Neutrophil (primary cell): Measurements from ENCODE around the gene RAD52.

ENCODE experiments used
- H3K27ac ChIP-seq: fragments of 200-600 bp; sonication (generic); 2 replicates; pipeline ENCODE4 v1.5.1; 2016; ENCODE audit warnings: mild to moderate bottlenecking, moderate library complexity
- H3K27me3 ChIP-seq: fragments of 200-600 bp; sonication (generic); 2 replicates; pipeline ENCODE4 v1.6.0; 2016; ENCODE audit warnings: mild to moderate bottlenecking
- H3K36me3 ChIP-seq: fragments of 200-600 bp; sonication (generic); 2 replicates; pipeline ENCODE4 v1.5.1; 2017
- H3K4me1 ChIP-seq, 2 experiments: fragments of 200-600 bp in 1 of 2; sonication (generic) in 1 of 2; 1 replicate in 1 of 2; 2 replicates in 1 of 2; pipeline versions ENCODE4 v1.5.1 to v1.6.1; 2013 to 2016; ENCODE audit warnings: low read depth in 1 of 2, low read length in 1 of 2, mild to moderate bottlenecking in 1 of 2, moderate library complexity in 1 of 2; ENCODE audit not compliant: control insufficient read depth in 1 of 2, insufficient read depth in 1 of 2
- H3K4me3 ChIP-seq, 2 experiments: fragments of 200-600 bp in 1 of 2; sonication (generic) in 1 of 2; 1 replicate in 1 of 2; 2 replicates in 1 of 2; pipeline ENCODE4 v1.5.1; 2013 to 2016; ENCODE audit warnings: low read depth in 1 of 2, low read length in 1 of 2, mild to moderate bottlenecking in 1 of 2, moderate library complexity in 1 of 2
- H3K9me3 ChIP-seq: fragments of 200-600 bp; sonication (generic); 2 replicates; pipeline ENCODE4 v1.5.1; 2016
- TF ChIP-seq, protein P1 (sequence below): fragments of 200-600 bp; sonication (generic); IDR thresholded peaks from 2 replicates; pipeline ENCODE4 v1.5.1; 2016; ENCODE audit warnings: antibody characterized with exemption

The RAD52 gene

DNA sequence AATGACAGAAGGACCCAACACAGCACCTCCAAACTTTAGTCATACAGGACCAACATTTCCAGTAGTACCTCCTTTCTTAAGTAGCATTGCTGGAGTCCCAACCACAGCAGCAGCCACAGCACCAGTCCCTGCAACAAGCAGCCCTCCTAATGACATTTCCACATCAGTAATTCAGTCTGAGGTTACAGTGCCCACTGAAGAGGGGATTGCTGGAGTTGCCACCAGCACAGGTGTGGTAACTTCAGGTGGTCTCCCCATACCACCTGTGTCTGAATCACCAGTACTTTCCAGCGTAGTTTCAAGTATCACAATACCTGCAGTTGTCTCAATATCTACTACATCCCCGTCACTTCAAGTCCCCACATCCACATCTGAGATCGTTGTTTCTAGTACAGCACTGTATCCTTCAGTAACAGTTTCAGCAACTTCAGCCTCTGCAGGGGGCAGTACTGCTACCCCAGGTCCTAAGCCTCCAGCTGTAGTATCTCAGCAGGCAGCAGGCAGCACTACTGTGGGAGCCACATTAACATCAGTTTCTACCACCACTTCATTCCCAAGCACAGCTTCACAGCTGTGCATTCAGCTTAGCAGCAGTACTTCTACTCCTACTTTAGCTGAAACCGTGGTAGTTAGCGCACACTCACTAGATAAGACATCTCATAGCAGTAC lies 64.6 kb downstream of the RAD52 start:
- no peaks in the 10 kb centered on the region for H3K27me3 ChIP-seq
- H3K36me3 ChIP-seq, result peaks cover 100% of the 10 kb centered on the region
- TF ChIP-seq, protein P1, sequence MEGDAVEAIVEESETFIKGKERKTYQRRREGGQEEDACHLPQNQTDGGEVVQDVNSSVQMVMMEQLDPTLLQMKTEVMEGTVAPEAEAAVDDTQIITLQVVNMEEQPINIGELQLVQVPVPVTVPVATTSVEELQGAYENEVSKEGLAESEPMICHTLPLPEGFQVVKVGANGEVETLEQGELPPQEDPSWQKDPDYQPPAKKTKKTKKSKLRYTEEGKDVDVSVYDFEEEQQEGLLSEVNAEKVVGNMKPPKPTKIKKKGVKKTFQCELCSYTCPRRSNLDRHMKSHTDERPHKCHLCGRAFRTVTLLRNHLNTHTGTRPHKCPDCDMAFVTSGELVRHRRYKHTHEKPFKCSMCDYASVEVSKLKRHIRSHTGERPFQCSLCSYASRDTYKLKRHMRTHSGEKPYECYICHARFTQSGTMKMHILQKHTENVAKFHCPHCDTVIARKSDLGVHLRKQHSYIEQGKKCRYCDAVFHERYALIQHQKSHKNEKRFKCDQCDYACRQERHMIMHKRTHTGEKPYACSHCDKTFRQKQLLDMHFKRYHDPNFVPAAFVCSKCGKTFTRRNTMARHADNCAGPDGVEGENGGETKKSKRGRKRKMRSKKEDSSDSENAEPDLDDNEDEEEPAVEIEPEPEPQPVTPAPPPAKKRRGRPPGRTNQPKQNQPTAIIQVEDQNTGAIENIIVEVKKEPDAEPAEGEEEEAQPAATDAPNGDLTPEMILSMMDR, result no peak
- no peaks in the 10 kb centered on the region for H3K4me1 ChIP-seq
- no peaks in the 10 kb centered on the region for H3K9me3 ChIP-seq
- no peak overlapping the region for H3K4me3 ChIP-seq
- no peak overlapping the region for H3K27ac ChIP-seq

DNA sequence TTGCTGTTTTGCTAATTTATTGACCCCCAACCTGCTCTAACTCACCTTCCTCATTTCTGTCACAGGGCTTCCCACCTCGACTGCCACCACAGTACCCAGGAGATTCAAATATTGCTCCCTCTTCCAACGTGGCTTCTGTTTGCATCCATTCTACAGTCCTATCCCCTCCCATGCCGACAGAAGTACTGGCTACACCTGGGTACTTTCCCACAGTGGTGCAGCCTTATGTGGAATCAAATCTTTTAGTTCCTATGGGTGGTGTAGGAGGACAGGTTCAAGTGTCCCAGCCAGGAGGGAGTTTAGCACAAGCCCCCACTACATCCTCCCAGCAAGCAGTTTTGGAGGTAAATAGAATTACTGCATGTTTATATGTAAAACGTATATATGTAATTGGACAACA lies 68.8 kb downstream of the RAD52 start:
- Histone ChIP-seq H3K4me1 (no peaks in the 10 kb centered on the region), H3K4me3 (no peak overlapping the region), H3K27me3 (no peaks in the 10 kb centered on the region), H3K36me3 (peaks cover 84% of the 10 kb centered on the region), H3K9me3 (no peaks in the 10 kb centered on the region), H3K27ac (no peak overlapping the region)
- TF ChIP-seq, protein P1, result no peak

DNA sequence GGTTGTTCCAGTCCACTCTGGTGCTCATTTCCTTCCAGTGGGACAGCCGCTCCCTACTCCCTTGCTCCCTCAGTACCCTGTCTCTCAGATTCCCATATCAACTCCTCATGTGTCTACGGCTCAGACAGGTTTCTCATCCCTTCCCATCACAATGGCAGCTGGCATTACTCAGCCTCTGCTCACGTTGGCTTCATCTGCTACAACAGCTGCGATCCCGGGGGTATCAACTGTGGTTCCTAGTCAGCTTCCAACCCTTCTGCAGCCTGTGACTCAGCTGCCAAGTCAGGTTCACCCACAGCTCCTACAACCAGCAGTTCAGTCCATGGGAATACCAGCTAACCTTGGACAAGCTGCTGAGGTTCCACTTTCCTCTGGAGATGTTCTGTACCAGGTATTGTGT lies 69.9 kb downstream of the RAD52 start:
- peaks cover 81% of the 10 kb centered on the region for H3K36me3 ChIP-seq
- H3K4me1 ChIP-seq, result no peaks in the 10 kb centered on the region
- TF ChIP-seq, protein P1, result no peak
- H3K4me3 ChIP-seq, result no peak overlapping the region
- no peaks in the 10 kb centered on the region for H3K27me3 ChIP-seq
- H3K27ac ChIP-seq, result no peak overlapping the region
- H3K9me3 ChIP-seq, result no peaks in the 10 kb centered on the region

DNA sequence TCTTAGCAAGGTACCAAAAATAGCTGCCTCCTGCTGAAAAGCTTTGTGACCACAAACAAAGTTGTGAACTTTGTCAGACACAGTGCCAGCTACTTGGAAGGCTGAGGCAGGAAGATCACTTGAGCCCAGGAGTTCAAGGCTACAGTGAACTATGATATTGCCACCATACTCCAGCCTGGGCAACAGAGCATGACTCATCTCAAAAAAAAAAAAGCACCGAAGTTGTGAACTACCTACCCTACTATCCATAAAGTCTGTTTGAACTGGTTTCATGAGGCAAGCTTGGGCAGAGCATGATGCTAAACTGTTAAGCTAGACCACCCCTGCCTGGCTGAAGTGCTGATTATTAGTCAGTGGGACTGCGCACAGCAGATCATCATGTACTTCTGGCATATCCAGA lies 75.5 kb downstream of the RAD52 start:
- TF ChIP-seq, protein P1, result no peak
- Histone ChIP-seq H3K4me1 (no peaks in the 10 kb centered on the region), H3K36me3 (peaks cover 73% of the 10 kb centered on the region), H3K9me3 (no peaks in the 10 kb centered on the region), H3K27ac (no peak overlapping the region), H3K27me3 (no peaks in the 10 kb centered on the region), H3K4me3 (no peak overlapping the region)

DNA sequence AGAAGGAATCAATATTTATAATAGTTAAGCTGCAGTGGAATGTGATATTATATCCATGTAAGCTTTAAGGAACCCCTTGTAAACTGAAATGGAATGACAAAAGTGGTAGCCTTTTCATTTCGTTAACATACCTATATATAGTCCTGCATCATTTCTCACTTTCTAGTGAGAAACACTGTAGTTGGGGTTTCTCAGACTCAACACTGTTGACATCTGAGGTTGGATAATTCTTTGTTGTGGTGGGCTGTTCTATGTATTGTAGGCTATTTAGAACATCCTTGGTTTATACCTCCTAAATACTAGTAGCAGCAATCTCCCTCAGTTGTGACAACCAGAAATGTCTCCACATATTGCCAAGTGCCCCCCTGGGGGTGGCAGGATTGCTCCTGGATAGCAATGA lies 79.1 kb downstream of the RAD52 start:
- H3K36me3 ChIP-seq, result peaks cover 91% of the 10 kb centered on the region
- H3K27me3 ChIP-seq, result no peaks in the 10 kb centered on the region
- TF ChIP-seq, protein P1, result no peak
- H3K9me3 ChIP-seq, result no peaks in the 10 kb centered on the region
- H3K4me1 ChIP-seq, result no peaks in the 10 kb centered on the region
- no peak overlapping the region for H3K4me3 ChIP-seq
- no peak overlapping the region for H3K27ac ChIP-seq
